GM12865 (cell line): Measurements from ENCODE around the gene JARID2.

Experiments used
- DNase-seq: peaks from one replicate; pipeline ENCODE4 v3.0.0; 2010; ENCODE audit warnings: low read depth
- H3K4me3 ChIP-seq: 2 replicates; pipeline ENCODE4 v1.5.1; 2011; ENCODE audit warnings: mild to moderate bottlenecking, low read depth, low read length, control low read depth
- CTCF ChIP-seq: IDR thresholded peaks from 2 replicates; pipeline ENCODE4 v1.5.1; 2011; ENCODE audit warnings: low read length, control low read depth, low read depth, inconsistent platforms; ENCODE audit not compliant: insufficient read depth; ENCODE audit errors: missing control alignments

Gene JARID2

GRCh38 chr6:15476631-15477380 lies 230.9 kb downstream of the JARID2 start:
- no peak for DNase-seq
- TF ChIP-seq CTCF: no peak
- no peak overlapping the region for H3K4me3 ChIP-seq

- no peak for DNase-seq
- no peak for TF ChIP-seq CTCF
- H3K4me3 ChIP-seq: no peak overlapping the region
Observed at GRCh38 chr6:15477746-15478145, 231.9 kb downstream of the JARID2 start.

GRCh38 chr6:15479761-15480160 lies 233.9 kb downstream of the JARID2 start:
- no peak for TF ChIP-seq CTCF
- no peak overlapping the region for H3K4me3 ChIP-seq
- no peak for DNase-seq

GRCh38 chr6:15480525-15480924 lies 234.7 kb downstream of the JARID2 start:
- no peak overlapping the region for H3K4me3 ChIP-seq
- no peak for TF ChIP-seq CTCF
- no peak for DNase-seq

GRCh38 chr6:15481390-15482291 lies 235.8 kb downstream of the JARID2 start:
- peak; percentile 31 for DNase-seq
- TF ChIP-seq CTCF: no peak
- no peak overlapping the region for H3K4me3 ChIP-seq

- H3K4me3 ChIP-seq: no peak overlapping the region
- no peak for DNase-seq
- no peak for TF ChIP-seq CTCF
Observed at GRCh38 chr6:15483060-15483459, 237.2 kb downstream of the JARID2 start.
